Endodermal cell (in vitro differentiated cells): Measurements from ENCODE around the gene USP48. TPM values are rescaled to one million over a fixed set of nuclear protein-coding genes. Genes with fewer than 3 reads are reported as not detected.

Source experiments
- DNase-seq: peaks from one replicate; pipeline ENCODE4 v3.0.0-alpha.2; 2017
- H3K27ac ChIP-seq: 2 replicates; pipeline ENCODE4 v1.5.1; 2013; ENCODE audit warnings: mild to moderate bottlenecking, low read depth, low read length, moderate library complexity
- H3K27me3 ChIP-seq: 2 replicates; pipeline ENCODE4 v1.6.1; 2013; ENCODE audit warnings: mild to moderate bottlenecking, low read length, moderate library complexity; ENCODE audit not compliant: insufficient read depth, control insufficient read depth, poor library complexity, severe bottlenecking
- H3K36me3 ChIP-seq: 2 replicates; pipeline ENCODE4 v1.7.0; 2013; ENCODE audit warnings: mild to moderate bottlenecking, low read length, moderate library complexity; ENCODE audit not compliant: control insufficient read depth, insufficient read depth
- H3K4me1 ChIP-seq: one replicate; pipeline ENCODE4 v1.7.0; 2013; ENCODE audit warnings: low read length; ENCODE audit not compliant: control insufficient read depth, insufficient read depth
- H3K4me3 ChIP-seq: 2 replicates; pipeline ENCODE4 v1.5.1; 2013; ENCODE audit warnings: mild to moderate bottlenecking, low read length, moderate library complexity
- H3K9ac ChIP-seq: 2 replicates; pipeline ENCODE4 v1.6.1; 2013; ENCODE audit warnings: mild to moderate bottlenecking, low read length, moderate library complexity; ENCODE audit not compliant: poor library complexity, severe bottlenecking; ENCODE audit errors: extremely low read depth
- H3K9me3 ChIP-seq: 2 replicates; pipeline ENCODE4 v1.6.1; 2013; ENCODE audit warnings: mild to moderate bottlenecking, low read length, moderate library complexity; ENCODE audit not compliant: control insufficient read depth
- H3K27ac Mint-ChIP-seq: 2 replicates; pipeline ENCODE4 v1.8.0; 2020; ENCODE audit warnings: mixed read lengths
- H3K27me3 Mint-ChIP-seq: 2 replicates; pipeline ENCODE4 v1.8.0; 2021; ENCODE audit warnings: mild to moderate bottlenecking, mixed read lengths; ENCODE audit not compliant: insufficient read depth
- H3K36me3 Mint-ChIP-seq: 2 replicates; pipeline ENCODE4 v1.8.0; 2020; ENCODE audit warnings: low read depth, mixed read lengths
- H3K4me1 Mint-ChIP-seq: 2 replicates; pipeline ENCODE4 v1.8.0; 2020; ENCODE audit warnings: mixed read lengths
- H3K4me3 Mint-ChIP-seq: 2 replicates; pipeline ENCODE4 v1.8.0; 2020; ENCODE audit warnings: mild to moderate bottlenecking, moderate library complexity, mixed read lengths
- H3K9me3 Mint-ChIP-seq: 2 replicates; pipeline ENCODE4 v1.8.0; 2020; ENCODE audit warnings: mild to moderate bottlenecking, mixed read lengths
- WGBS, 2 experiments: methylation state at CpG; one replicate each; pipeline versions ENCODE4 v1.1.5 to v1.1.7; 2013; ENCODE audit warnings: missing lambda C conversion rate in 2 of 2, mixed read lengths in 1 of 2; ENCODE audit not compliant: insufficient coverage in 1 of 2, insufficient read length in 1 of 2; 5-methylcytosine and 5-hydroxymethylcytosine counted together
- long read RNA-seq, 4 experiments: library from polyadenylated mRNA in 2 of 4; library from RNA in 1 of 4; library from capped mRNA in 1 of 4; stranded (forward) in 3 of 4; unstranded in 1 of 4; transcript quantifications; one replicate each; pipeline ENCODE4 v2.0.0, GENCODE V29; 2020 to 2021; ENCODE audit warnings: inconsistent platforms in 1 of 4
- polyA plus RNA-seq, 2 experiments: library from polyadenylated mRNA; stranded (reverse); fragments of 50-300 nt; gene quantifications; one replicate each; pipeline ENCODE4 v1.2.3, GENCODE V29; 2013
- total RNA-seq, 2 donors: library from RNA; stranded (reverse); fragmentation: NEBNext Ultra II Directional in 1 of 2; extraction: Animal tissue kit (Norgen Biotek cat#: 25700) in 1 of 2; gene quantifications; 2 replicates in 1 of 2; 3 replicates in 1 of 2; pipeline ENCODE4 v1.2.1, GENCODE V29; 2021
- TF ChIP-seq, protein P1 (sequence below): fragments of 200-600 bp; sonication (generic); conservative IDR thresholded peaks from 2 replicates; pipeline ENCODE4 v1.5.0; 2021; ENCODE audit warnings: antibody characterized with exemption, mild to moderate bottlenecking

The USP48 gene, protein sequence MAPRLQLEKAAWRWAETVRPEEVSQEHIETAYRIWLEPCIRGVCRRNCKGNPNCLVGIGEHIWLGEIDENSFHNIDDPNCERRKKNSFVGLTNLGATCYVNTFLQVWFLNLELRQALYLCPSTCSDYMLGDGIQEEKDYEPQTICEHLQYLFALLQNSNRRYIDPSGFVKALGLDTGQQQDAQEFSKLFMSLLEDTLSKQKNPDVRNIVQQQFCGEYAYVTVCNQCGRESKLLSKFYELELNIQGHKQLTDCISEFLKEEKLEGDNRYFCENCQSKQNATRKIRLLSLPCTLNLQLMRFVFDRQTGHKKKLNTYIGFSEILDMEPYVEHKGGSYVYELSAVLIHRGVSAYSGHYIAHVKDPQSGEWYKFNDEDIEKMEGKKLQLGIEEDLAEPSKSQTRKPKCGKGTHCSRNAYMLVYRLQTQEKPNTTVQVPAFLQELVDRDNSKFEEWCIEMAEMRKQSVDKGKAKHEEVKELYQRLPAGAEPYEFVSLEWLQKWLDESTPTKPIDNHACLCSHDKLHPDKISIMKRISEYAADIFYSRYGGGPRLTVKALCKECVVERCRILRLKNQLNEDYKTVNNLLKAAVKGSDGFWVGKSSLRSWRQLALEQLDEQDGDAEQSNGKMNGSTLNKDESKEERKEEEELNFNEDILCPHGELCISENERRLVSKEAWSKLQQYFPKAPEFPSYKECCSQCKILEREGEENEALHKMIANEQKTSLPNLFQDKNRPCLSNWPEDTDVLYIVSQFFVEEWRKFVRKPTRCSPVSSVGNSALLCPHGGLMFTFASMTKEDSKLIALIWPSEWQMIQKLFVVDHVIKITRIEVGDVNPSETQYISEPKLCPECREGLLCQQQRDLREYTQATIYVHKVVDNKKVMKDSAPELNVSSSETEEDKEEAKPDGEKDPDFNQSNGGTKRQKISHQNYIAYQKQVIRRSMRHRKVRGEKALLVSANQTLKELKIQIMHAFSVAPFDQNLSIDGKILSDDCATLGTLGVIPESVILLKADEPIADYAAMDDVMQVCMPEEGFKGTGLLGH
- 10 to 100 TPM; 73.8 to 78.6 TPM for total RNA-seq
- polyA plus RNA-seq (2013, experiment 1 of 2): 47.3 TPM
- polyA plus RNA-seq (2013, experiment 2 of 2): 44.4 TPM
- long read RNA-seq, experiment 1, full-length matches to known transcripts: 1 of 10 reads
- long read RNA-seq, experiment 1, partial matches to known transcripts: 3 of 10 reads
- long read RNA-seq, experiment 1, other reads (novel, unspliced or antisense): 6 of 10 reads
- long read RNA-seq, experiment 2, full-length matches to known transcripts: 28 of 56 reads
- long read RNA-seq, experiment 2, partial matches to known transcripts: 4 of 56 reads
- long read RNA-seq, experiment 2, other reads (novel, unspliced or antisense): 24 of 56 reads
- long read RNA-seq, experiment 3, full-length matches to known transcripts: 21 of 290 reads
- long read RNA-seq, experiment 3, partial matches to known transcripts: 231 of 290 reads
- long read RNA-seq, experiment 3, other reads (novel, unspliced or antisense): 38 of 290 reads
- long read RNA-seq, experiment 4, partial matches to known transcripts: 0 of 1 reads
- long read RNA-seq, experiment 4, other reads (novel, unspliced or antisense): 1 of 1 reads

DNA sequence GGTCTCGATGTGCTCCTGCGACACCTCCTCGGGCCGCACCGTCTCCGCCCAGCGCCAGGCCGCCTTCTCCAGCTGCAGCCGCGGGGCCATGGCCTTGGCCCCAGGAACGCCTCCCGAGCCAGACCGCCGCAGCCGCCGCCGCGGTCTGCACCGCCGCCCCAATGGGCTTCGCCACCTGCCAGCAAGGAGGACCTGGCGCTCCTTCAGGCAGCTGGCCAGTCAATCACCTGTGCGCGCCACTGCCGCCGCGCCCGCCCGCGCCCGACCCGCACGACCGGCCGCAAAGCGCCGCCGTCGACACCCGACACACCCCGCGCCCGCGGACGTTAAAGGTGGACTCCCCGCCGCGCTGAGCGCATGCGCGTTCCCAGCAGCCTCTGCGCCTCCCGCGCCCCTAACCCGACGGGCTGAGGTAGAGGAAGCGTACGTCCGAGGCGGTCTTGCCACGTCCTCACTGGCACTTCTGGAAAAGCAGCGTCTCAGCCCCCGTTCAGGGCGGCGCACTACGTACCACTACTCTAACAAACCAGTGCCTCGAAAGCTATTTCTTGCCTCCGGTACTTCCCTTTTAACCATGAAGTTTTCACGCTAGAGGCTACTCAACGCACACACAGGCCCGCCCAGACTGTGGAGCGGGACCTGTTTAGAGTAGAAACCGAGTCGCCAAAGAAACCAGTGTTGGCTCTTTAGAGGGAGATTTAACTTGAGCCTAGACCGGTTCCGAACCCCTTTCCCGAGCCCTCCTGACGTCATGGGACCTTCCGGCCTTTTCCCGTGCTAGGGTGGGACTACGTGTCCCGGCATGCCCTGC lies at the start of gene USP48:
Gene USP48 (minus strand): TSS at position 282 of the 811 bp plus-strand sequence. CDS start 192 bp downstream, at position 90.
- WGBS, 2 experiments: 0 to 1% methylated on average over 37 to 82 of the region's 82 CpGs
- peaks cover 10% of the 10 kb centered on the region for H3K4me1 Mint-ChIP-seq

DNA sequence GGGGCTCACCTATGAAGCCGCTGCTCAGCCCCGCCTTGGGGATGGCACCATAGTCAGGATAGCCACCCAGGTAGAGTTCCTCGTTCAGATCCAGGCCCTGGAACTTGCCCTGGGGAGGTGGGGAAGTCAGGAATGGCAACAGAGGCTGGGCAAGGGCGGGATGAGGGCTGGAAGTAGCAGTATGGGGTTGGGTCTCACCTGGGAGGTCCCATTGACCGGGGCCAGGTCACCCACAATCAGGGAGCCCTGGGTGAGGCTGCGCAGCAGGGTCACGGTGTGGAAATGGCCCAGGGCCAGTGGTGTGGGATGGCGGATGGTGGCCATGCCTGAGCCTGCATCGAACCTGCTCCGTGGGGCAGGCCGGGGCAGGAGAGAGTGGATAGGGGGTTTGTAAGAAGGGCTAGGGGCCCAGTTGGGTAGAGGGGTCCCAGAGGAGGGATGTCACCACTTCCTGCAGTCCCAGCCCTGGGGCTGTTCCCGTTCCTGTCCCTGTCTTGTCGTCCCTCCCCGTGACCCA lies 48.6 kb upstream of the USP48 start:
- WGBS, 2 experiments: 94 to 100% methylated on average over 2 to 14 of the region's 14 CpGs

More for the DNA sequence above, at the start of gene USP48:
- H3K9me3 Mint-ChIP-seq: peaks cover 4% of the 10 kb centered on the region
- H3K4me3 Mint-ChIP-seq: peak within 1 kb of the TSS; percentile 73
- no peaks in the 10 kb centered on the region for H3K4me1 ChIP-seq
- H3K27me3 ChIP-seq: no peaks in the 10 kb centered on the region
- peaks cover 6% of the 10 kb centered on the region for H3K36me3 Mint-ChIP-seq
- peak; percentile 99 for DNase-seq
- no peaks in the 10 kb centered on the region for H3K36me3 ChIP-seq
- TF ChIP-seq, protein P1, sequence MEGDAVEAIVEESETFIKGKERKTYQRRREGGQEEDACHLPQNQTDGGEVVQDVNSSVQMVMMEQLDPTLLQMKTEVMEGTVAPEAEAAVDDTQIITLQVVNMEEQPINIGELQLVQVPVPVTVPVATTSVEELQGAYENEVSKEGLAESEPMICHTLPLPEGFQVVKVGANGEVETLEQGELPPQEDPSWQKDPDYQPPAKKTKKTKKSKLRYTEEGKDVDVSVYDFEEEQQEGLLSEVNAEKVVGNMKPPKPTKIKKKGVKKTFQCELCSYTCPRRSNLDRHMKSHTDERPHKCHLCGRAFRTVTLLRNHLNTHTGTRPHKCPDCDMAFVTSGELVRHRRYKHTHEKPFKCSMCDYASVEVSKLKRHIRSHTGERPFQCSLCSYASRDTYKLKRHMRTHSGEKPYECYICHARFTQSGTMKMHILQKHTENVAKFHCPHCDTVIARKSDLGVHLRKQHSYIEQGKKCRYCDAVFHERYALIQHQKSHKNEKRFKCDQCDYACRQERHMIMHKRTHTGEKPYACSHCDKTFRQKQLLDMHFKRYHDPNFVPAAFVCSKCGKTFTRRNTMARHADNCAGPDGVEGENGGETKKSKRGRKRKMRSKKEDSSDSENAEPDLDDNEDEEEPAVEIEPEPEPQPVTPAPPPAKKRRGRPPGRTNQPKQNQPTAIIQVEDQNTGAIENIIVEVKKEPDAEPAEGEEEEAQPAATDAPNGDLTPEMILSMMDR: no peak
- no peaks in the 10 kb centered on the region for H3K9me3 ChIP-seq
- peak within 1 kb of the TSS; percentile 100 for H3K9ac ChIP-seq
- H3K27me3 Mint-ChIP-seq: no peaks in the 10 kb centered on the region
- H3K27ac Mint-ChIP-seq: peak within 1 kb of the TSS; percentile 100
- peak within 1 kb of the TSS; percentile 98 for H3K27ac ChIP-seq
- H3K4me3 ChIP-seq: peak within 1 kb of the TSS; percentile 97

More for the DNA sequence above, 48.6 kb upstream of the USP48 start:
- DNase-seq: no peak
- TF ChIP-seq, protein P1: no peak
- H3K27ac Mint-ChIP-seq: no peak overlapping the region
- H3K4me3 Mint-ChIP-seq: no peak overlapping the region
- Histone ChIP-seq H3K27me3 (no peaks in the 10 kb centered on the region), H3K27ac (no peak overlapping the region), H3K9ac (no peak overlapping the region), H3K4me1 (no peaks in the 10 kb centered on the region), H3K36me3 (peaks cover 71% of the 10 kb centered on the region), H3K4me3 (no peak overlapping the region), H3K9me3 (peaks cover 13% of the 10 kb centered on the region)
- no peaks in the 10 kb centered on the region for H3K27me3 Mint-ChIP-seq
- peaks cover 19% of the 10 kb centered on the region for H3K9me3 Mint-ChIP-seq
- H3K36me3 Mint-ChIP-seq: peaks cover 74% of the 10 kb centered on the region
- no peaks in the 10 kb centered on the region for H3K4me1 Mint-ChIP-seq
